GM18873 (cell line): ENCODE results near the gene APOBEC3C.
"Not testable (repeated sequence)": the region's sequence is repeated elsewhere in the genome, so short reads cannot be mapped to it uniquely, and the experiment has no call there.

Experiments used
- ATAC-seq: cut with Tn5 transposase; IDR thresholded peaks from one replicate; pipeline ENCODE4 v1.9.1; 2021; ENCODE audit warnings: mild to moderate bottlenecking, moderate library complexity, moderate number of reproducible peaks; ENCODE audit not compliant: unreplicated experiment, low FRiP score

The APOBEC3C gene

GRCh38 chr22:39055658-39056057 is 41.6 kb downstream of the APOBEC3C start:
- ATAC-seq, result no peak

- ATAC-seq, result not testable (repeated sequence)
Observed at GRCh38 chr22:39061290-39061689, 47.2 kb downstream of the APOBEC3C start.

GRCh38 chr22:39061951-39062350 is 47.9 kb downstream of the APOBEC3C start:
- ATAC-seq, result not testable (repeated sequence)

GRCh38 chr22:39063904-39064303 is 49.8 kb downstream of the APOBEC3C start:
- ATAC-seq, result not testable (repeated sequence)

- not testable (repeated sequence) for ATAC-seq
Observed at GRCh38 chr22:39066442-39067276, 52.6 kb downstream of the APOBEC3C start.

- no peak for ATAC-seq
Observed at GRCh38 chr22:39068033-39068785, 54.2 kb downstream of the APOBEC3C start.
